Measurements from ENCODE around the gene ATP8B4.

GRCh38 chr15:49985463-49985862 lies 133.6 kb downstream of the ATP8B4 start:
- TF ChIP-seq CTCF (optimal IDR thresholded peaks at IDR 0.05 in 1 of 3, IDR thresholded peaks at IDR 0.05 in 1 of 3, conservative IDR thresholded peaks at IDR 0.05 in 1 of 3; ENCODE audit: extremely low read depth in 1 of 3, insufficient read depth in 2 of 3, low read length in 3 of 3) (no peak), EZH2 (IDR thresholded peaks at IDR 0.05; ENCODE audit: low read length) (no peak)
